Stimulated activated CD4-positive, alpha-beta T cell treated with anti-CD3 and anti-CD28 coated beads, Interleukin-4, amount 100 ng/mL, for 4 hours (primary cell): ENCODE data around the gene ACKR4.
"Not testable (repeated sequence)": the region's sequence is repeated elsewhere in the genome, so short reads cannot be mapped to it uniquely, and the experiment has no call there.

ENCODE experiments used
- DNase-seq, 2 experiments: peaks; one replicate each; pipeline ENCODE4 v3.0.0-alpha.2; 2020

Gene ACKR4

GRCh38 chr3:132596816-132597433, at the start of gene ACKR4:
ACKR4 (plus strand) TSS chr3:132597270; CDS start chr3:132600398, 3,128 bp downstream.
- no peak for DNase-seq

- no peak for DNase-seq
Measured at GRCh38 chr3:132549169-132549568, 47.9 kb upstream of the ACKR4 start.

- no peak for DNase-seq
Measured at GRCh38 chr3:132549890-132550578, 47.0 kb upstream of the ACKR4 start.

- DNase-seq = no peak
Measured at GRCh38 chr3:132550579-132551305, 46.3 kb upstream of the ACKR4 start.

GRCh38 chr3:132553826-132554225, 43.2 kb upstream of the ACKR4 start:
- DNase-seq = no peak

GRCh38 chr3:132554437-132554836, 42.6 kb upstream of the ACKR4 start:
- no peak for DNase-seq

GRCh38 chr3:132555306-132556035, 41.6 kb upstream of the ACKR4 start:
- DNase-seq = no peak

- not testable (repeated sequence) for DNase-seq
Measured at GRCh38 chr3:132556036-132556386, 41.1 kb upstream of the ACKR4 start.

GRCh38 chr3:132556508-132557159, 40.4 kb upstream of the ACKR4 start:
- DNase-seq = no peak

- DNase-seq = no peak
Measured at GRCh38 chr3:132561003-132561402, 36.1 kb upstream of the ACKR4 start.

- DNase-seq = no peak
Measured at GRCh38 chr3:132563420-132564069, 33.5 kb upstream of the ACKR4 start.

GRCh38 chr3:132564070-132564465, 33.0 kb upstream of the ACKR4 start:
- no peak for DNase-seq

GRCh38 chr3:132568422-132568821, 28.6 kb upstream of the ACKR4 start:
- no peak for DNase-seq

GRCh38 chr3:132569153-132569552, 27.9 kb upstream of the ACKR4 start:
- DNase-seq = no peak

- DNase-seq = no peak
Measured at GRCh38 chr3:132569580-132569979, 27.5 kb upstream of the ACKR4 start.

- no peak for DNase-seq
Measured at GRCh38 chr3:132570016-132570415, 27.1 kb upstream of the ACKR4 start.

- no peak for DNase-seq
Measured at GRCh38 chr3:132573797-132574211, 23.3 kb upstream of the ACKR4 start.

GRCh38 chr3:132587401-132587800, 9.7 kb upstream of the ACKR4 start:
- DNase-seq = no peak

- no peak for DNase-seq
Measured at GRCh38 chr3:132592216-132592615, 4.9 kb upstream of the ACKR4 start.

- DNase-seq = no peak
Measured at GRCh38 chr3:132593241-132593946, 3.7 kb upstream of the ACKR4 start.

GRCh38 chr3:132593947-132594323, 3.1 kb upstream of the ACKR4 start:
- DNase-seq = no peak

GRCh38 chr3:132594498-132594897, 2.6 kb upstream of the ACKR4 start:
- no peak for DNase-seq
